ENCODE data around the gene STK16. TPM values are rescaled to one million over a fixed set of nuclear protein-coding genes. Genes with fewer than 3 reads are reported as not detected.

STK16 gene
- total RNA-seq, 2 donors from 2014 or later: 8.0 to 16.8 TPM

DNA sequence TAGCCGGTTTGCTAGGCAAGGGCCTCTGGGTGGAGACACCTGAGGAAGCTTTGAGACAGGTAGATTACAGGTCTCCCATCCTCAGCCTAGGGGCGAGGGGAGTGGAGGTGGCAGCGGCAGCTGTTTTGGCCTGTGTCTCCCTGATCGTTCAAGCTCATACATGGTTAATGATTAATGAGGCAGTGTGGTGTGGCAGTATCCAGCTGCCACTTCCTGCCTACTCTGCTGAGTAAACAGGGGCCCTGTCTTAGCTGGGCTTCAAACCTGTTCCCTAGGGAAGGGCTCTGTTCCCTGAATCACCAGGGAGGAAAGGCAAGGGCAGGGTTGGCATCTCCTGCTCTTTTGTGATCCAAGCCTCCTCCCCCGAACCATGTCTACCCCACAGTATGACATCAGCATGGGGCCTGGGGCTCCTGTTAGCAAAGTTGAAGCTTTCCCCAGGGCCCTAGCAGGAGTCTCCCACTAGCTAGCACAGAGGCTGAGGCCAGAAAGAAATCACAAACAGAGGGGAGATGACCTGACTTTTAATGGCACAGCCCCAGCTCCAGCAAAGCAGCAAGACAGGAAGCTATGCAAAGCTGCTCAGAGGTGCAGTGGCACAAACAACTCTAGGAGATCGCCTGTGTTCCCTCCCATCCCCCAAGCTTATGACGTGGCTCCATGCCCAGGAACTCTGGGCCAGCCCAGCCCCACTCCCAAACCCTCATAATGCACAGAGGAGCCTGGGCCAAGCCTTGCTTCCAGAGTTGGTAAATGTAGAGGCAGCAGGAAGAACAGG lies 4.1 kb downstream of the STK16 start:
- 2 to 9% methylated on average over 5 to 7 of the region's 7 CpGs for WGBS, 2 donors
- intact Hi-C loops (cut with DNase I): no loop called here
- Histone ChIP-seq H3K9me3 (no peaks in the 10 kb centered on the region), H3K27me3 (no peaks in the 10 kb centered on the region), H3K4me1 (peaks cover 87% of the 10 kb centered on the region), H3K27ac (peak overlapping the region; percentile 80 to 96 (median 94)), H3K4me3 (no peak overlapping the region), H3K36me3 (replicated peaks in 1 of 2; ENCODE audit: insufficient read depth in 1 of 2, low read depth in 2 of 2) (peaks cover 0 to 2% of the 10 kb centered on the region in 2 donors)
- TF ChIP-seq POLR2A (IDR thresholded peaks at IDR 0.05): peak; percentile 31 to 65 (median 61)
- TF ChIP-seq, protein P1, sequence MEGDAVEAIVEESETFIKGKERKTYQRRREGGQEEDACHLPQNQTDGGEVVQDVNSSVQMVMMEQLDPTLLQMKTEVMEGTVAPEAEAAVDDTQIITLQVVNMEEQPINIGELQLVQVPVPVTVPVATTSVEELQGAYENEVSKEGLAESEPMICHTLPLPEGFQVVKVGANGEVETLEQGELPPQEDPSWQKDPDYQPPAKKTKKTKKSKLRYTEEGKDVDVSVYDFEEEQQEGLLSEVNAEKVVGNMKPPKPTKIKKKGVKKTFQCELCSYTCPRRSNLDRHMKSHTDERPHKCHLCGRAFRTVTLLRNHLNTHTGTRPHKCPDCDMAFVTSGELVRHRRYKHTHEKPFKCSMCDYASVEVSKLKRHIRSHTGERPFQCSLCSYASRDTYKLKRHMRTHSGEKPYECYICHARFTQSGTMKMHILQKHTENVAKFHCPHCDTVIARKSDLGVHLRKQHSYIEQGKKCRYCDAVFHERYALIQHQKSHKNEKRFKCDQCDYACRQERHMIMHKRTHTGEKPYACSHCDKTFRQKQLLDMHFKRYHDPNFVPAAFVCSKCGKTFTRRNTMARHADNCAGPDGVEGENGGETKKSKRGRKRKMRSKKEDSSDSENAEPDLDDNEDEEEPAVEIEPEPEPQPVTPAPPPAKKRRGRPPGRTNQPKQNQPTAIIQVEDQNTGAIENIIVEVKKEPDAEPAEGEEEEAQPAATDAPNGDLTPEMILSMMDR (IDR thresholded peaks at IDR 0.05): peak in 1 of 7 experiments; percentile 6
- peak; percentile 86 to 93 (median 90) for DNase-seq
- ATAC-seq: peak; percentile 74

DNA sequence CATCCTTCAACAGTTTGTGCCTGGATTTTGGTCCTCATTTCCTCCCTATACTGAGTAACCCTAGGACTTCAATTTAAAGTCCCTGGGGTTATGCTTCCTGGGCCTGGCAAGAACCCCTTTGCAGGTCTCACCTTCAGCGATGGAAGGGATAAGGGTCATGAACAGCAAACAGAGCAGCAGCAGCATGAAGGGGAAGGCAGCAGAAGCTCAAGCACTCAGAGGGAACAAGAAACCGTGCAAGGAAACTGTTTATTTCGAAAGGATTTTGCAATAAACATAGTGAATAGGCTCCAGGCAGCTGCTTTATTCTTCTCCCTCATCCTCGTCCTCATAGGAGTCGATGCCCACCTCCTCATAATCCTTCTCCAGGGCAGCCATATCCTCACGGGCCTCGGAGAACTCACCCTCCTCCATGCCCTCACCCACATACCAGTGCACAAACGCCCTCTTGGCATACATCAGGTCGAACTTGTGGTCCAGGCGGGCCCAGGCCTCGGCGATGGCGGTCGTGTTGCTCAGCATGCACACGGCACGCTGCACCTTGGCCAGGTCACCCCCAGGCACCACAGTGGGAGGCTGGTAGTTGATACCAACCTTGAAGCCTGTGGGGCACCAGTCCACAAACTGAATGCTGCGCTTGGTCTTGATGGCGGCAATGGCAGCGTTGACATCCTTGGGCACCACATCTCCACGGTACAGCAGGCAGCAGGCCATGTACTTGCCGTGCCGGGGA lies 4.9 kb downstream of the STK16 start:
- no peak for ATAC-seq
- H3K4me3 ChIP-seq: no peak overlapping the region
- H3K4me1 ChIP-seq: peaks cover 87% of the 10 kb centered on the region

DNA sequence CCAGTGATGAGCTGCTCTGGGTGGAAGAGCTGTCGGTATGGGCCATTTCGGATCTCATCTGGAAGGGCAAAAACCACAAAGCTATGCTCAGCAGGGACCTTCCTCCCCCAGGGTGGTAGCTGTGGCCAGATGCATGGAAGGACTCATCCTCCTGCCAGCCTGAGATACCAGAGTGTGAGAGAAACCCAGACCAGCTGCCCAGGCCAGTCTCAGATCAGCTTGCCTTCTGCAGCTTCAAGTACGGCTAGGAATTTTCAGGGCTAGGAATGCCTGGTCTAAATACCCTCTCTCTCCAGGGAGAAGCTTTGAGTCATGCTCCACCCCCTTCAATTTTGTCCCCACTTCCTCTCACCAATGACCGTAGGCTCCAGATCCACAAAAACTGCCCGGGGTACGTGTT lies 6.4 kb downstream of the STK16 start:
- no peak for DNase-seq

More for the DNA sequence above, 4.9 kb downstream of the STK16 start:
- Histone ChIP-seq H3K27me3 (no peaks in the 10 kb centered on the region), H3K36me3 (replicated peaks in 1 of 2; ENCODE audit: insufficient read depth in 1 of 2, low read depth in 2 of 2) (peaks cover 0 to 2% of the 10 kb centered on the region in 2 donors), H3K27ac (peak overlapping the region; percentile 80 to 96 (median 94)), H3K9me3 (no peaks in the 10 kb centered on the region)
- intact Hi-C loops (cut with DNase I): no loop called here
- TF ChIP-seq POLR2A (IDR thresholded peaks at IDR 0.05): no peak
- TF ChIP-seq, protein P1 (IDR thresholded peaks at IDR 0.05): no peak
- no peak for DNase-seq
- WGBS, 2 donors: 77 to 80% methylated on average over 20 to 22 of the region's 22 CpGs

DNA sequence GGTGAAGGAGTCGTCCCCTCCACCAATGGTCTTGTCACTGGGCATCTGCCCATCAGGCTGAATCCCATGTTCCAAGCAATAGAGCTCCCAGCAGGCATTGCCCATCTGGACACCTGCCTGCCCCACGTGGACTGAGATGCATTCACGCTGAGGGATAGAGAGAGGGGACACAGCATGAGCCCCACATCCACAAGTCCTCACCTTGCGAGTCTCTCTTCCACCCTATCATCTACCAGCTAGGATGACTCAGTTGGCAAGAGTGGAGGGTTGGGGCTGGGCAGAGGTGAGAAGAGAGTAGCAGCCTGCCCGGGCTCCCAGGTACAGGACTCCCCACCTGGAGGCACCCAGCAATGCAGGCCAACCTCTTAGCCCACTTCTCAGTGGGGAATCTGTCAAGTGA lies 6.8 kb downstream of the STK16 start:
- Histone ChIP-seq H3K27ac (peak overlapping the region; percentile 77 to 96 (median 86)), H3K36me3 (replicated peaks in 1 of 2; ENCODE audit: insufficient read depth in 1 of 2, low read depth in 2 of 2) (peaks cover 0 to 2% of the 10 kb centered on the region in 2 donors), H3K27me3 (no peaks in the 10 kb centered on the region), H3K9me3 (no peaks in the 10 kb centered on the region), H3K4me1 (peaks cover 72% of the 10 kb centered on the region), H3K4me3 (no peak overlapping the region)
- 50 to 65% methylated on average over 4 to 5 of the region's 5 CpGs for whole genome bisulfite sequencing, 2 donors
- TF ChIP-seq, protein P1 (IDR thresholded peaks at IDR 0.05): no peak
- TF ChIP-seq POLR2A (IDR thresholded peaks at IDR 0.05): no peak
- peak in 2 of 4 donors; percentile 30 to 69 for DNase-seq
- intact Hi-C loops (cut with DNase I): no loop called here
- no peak for ATAC-seq

More for the DNA sequence above, 6.4 kb downstream of the STK16 start:
- peak overlapping the region; percentile 77 to 96 (median 86) for H3K27ac ChIP-seq
- TF ChIP-seq, protein P1 (IDR thresholded peaks at IDR 0.05): no peak
- TF ChIP-seq POLR2A (IDR thresholded peaks at IDR 0.05): no peak
- intact Hi-C loops (cut with DNase I): no loop called here
- H3K9me3 ChIP-seq: no peaks in the 10 kb centered on the region
- H3K36me3 ChIP-seq (replicated peaks in 1 of 2; ENCODE audit: insufficient read depth in 1 of 2, low read depth in 2 of 2): peaks cover 0 to 2% of the 10 kb centered on the region in 2 donors
- no peak for ATAC-seq
- H3K4me1 ChIP-seq: peaks cover 76% of the 10 kb centered on the region
- WGBS, 2 donors: 88 to 89% methylated on average over 6 of the region's 6 CpGs
- no peak overlapping the region for H3K4me3 ChIP-seq
- H3K27me3 ChIP-seq: no peaks in the 10 kb centered on the region
